GM13976 (cell line): ENCODE results near the gene ZNF554.

Experiments used
- DNase-seq: peaks from one replicate; pipeline ENCODE4 v3.0.0; 2012; ENCODE audit warnings: low spot score
- in situ Hi-C: fragments of 300-500 bp; cut with MboI; formaldehyde crosslinking; loops from one replicate; pipeline ENCODE4 v1.12.0; 2022; ENCODE audit warnings: low sequenced_read_pairs, mixed read lengths, inconsistent platforms; ENCODE audit not compliant: unreplicated experiment
- TF ChIP-seq, protein P1 (sequence below): IDR thresholded peaks from 2 replicates; pipeline ENCODE4 v1.5.1; 2012; ENCODE audit warnings: borderline replicate concordance, mild to moderate bottlenecking; ENCODE audit not compliant: insufficient read depth; ENCODE audit errors: extremely low read depth, missing control alignments, control extremely low read depth

The ZNF554 gene

GRCh38 chr19:2804156-2805004 lies 15.3 kb upstream of the ZNF554 start:
- in situ Hi-C loops, result no loop called here
- no peak for DNase-seq
- TF ChIP-seq, protein P1, sequence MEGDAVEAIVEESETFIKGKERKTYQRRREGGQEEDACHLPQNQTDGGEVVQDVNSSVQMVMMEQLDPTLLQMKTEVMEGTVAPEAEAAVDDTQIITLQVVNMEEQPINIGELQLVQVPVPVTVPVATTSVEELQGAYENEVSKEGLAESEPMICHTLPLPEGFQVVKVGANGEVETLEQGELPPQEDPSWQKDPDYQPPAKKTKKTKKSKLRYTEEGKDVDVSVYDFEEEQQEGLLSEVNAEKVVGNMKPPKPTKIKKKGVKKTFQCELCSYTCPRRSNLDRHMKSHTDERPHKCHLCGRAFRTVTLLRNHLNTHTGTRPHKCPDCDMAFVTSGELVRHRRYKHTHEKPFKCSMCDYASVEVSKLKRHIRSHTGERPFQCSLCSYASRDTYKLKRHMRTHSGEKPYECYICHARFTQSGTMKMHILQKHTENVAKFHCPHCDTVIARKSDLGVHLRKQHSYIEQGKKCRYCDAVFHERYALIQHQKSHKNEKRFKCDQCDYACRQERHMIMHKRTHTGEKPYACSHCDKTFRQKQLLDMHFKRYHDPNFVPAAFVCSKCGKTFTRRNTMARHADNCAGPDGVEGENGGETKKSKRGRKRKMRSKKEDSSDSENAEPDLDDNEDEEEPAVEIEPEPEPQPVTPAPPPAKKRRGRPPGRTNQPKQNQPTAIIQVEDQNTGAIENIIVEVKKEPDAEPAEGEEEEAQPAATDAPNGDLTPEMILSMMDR, result no peak

DNA sequence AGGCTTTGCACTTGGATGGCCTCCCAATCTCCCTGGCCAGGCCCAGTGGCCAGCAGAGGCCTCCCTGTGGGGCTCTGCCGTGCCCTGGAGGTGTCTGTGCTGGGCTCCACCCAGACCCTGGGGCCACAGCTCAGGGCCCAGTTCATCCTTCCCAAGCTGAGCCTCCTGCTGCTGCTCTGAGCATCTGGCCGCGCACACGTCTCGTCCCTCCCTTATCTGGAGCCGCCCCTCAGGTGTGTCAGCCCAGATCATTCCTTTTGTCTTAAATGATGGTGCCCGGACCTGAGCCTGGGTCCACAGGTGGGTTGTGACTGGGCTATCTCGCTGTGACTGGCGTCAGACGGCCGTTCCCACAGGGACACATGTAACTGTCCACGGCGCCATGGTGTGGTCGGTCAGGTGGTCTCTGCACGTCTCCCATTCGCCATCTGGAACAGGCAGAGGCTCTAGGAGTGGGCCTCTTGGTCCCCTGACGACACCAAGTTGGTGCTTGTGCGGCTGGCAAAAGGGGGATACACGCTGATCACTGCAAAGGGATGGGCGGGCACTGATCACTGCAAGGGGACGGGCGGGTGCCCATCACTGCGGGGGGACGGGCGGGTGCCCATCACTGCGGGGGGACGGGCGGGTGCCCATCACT lies 14.3 kb upstream of the ZNF554 start:
- no peak for DNase-seq
- in situ Hi-C loops, result no loop called here
- TF ChIP-seq, protein P1, result no peak

DNA sequence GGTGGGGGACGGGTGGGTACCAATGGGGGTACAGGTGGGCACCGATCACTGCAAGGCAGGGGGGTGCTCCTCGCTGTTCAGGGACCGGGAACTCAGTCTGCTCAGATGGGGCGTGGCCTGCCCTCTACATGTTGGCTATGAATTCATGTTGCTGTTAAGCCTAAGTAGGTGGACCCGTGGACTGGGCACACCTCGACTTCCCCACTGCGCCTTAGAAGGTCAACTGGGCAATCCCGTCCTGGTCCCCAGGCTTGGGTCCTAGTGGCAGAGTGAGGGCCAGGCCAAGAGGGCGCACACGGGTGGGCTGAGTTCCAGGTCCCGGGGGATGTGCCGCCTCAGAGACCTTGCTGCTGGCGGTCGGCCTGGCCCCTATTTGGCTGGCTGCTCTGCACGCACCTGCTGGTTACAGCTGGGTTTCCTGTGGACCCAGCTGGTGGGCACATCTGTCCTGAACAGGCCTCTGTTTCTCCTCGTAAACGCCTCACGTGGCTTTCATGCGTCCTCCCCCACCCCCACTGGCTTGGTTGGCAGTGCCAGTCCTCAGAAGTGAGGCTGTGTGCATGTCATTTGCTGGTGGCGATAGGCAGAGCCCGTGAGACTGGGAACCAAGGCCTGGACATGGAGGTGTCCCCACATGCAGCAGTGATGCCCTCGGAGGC lies 13.5 kb upstream of the ZNF554 start:
- in situ Hi-C loops, result no loop called here
- DNase-seq, result no peak
- TF ChIP-seq, protein P1, result no peak

GRCh38 chr19:2806736-2807378 lies 12.8 kb upstream of the ZNF554 start:
- in situ Hi-C loops, result no loop called here
- TF ChIP-seq, protein P1, result no peak
- no peak for DNase-seq

GRCh38 chr19:2807379-2808128 lies 12.1 kb upstream of the ZNF554 start:
- TF ChIP-seq, protein P1, result no peak
- in situ Hi-C loops, result no loop called here
- no peak for DNase-seq
